ENCODE measurements around the gene A1BG. TPM values are rescaled to one million over a fixed set of nuclear protein-coding genes. Genes with fewer than 3 reads are reported as not detected.
"Not testable (repeated sequence)": the region's sequence is repeated elsewhere in the genome, so short reads cannot be mapped to it uniquely, and the experiment has no call there.

Gene A1BG
- total RNA-seq, 2 experiments from 2014 or later: 8.5 to 9.9 TPM

DNA sequence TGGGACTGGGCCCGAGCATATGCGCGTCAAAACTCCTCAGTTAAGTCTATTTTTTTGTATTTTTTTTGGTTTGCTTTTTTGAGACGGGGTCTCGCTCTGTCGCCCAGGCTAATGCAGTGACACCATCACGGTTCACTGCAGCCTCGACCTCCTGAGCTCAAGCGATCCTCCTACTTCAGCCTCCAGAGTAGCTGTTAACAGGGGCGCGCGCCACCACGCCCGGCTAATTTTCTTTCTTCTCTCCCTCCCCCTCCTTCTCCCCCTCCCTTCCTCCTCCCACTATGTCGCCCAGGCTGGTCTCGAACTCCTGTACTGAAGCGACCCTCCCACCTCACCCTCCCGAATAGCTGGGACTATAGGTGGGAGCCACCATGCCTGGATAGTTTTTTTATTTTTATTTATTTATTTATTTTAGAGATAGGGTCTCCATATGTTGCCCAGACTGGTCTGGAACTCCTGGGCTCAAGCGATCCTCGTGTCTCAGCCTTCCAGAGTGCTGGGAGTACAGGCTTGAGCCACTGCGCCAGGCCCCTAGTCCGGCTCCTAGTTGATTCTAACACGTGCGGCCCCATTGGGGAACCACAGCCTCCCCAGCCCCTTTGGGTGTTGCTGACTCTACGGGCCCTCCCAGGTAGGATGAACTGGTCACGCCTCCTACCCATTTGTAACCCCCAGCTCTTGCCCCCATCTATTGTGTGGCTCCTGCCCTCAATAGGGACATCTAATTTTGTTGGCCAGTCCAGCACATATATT is 28.3 kb upstream of the A1BG start:
- no peaks in the 10 kb centered on the region for H3K36me3 Mint-ChIP-seq (ENCODE audit: low read depth)
- peak overlapping the region; percentile 84 for H3K27ac Mint-ChIP-seq
- H3K27me3 Mint-ChIP-seq: no peaks in the 10 kb centered on the region
- no peaks in the 10 kb centered on the region for H3K9me3 Mint-ChIP-seq
- POLR2A ChIA-PET: interaction anchor here (1.0 to 1.4 kb wide), 5 partner anchors 19 to 199 kb away, joined by 3 to 9 read pairs (median 4); partner anchors contain the start of genes ZBTB45, ZNF274, ZNF497 and ZSCAN22
- no peak for DNase-seq
- H3K4me1 Mint-ChIP-seq: peaks cover 36% of the 10 kb centered on the region
- H3K4me3 Mint-ChIP-seq: peak overlapping the region; percentile 84
- CTCF ChIA-PET: interaction anchor here (0.9 to 1.5 kb wide), 3 partner anchors 27 to 139 kb away, joined by 3 to 4 read pairs (median 3); partner anchors contain the start of genes ZBTB45 and ZNF584

- Mint-ChIP-seq H3K27ac (peak within 1 kb of the TSS; percentile 84), H3K4me1 (peaks cover 33% of the 10 kb centered on the region), H3K36me3 (ENCODE audit: low read depth) (no peaks in the 10 kb centered on the region), H3K9me3 (no peaks in the 10 kb centered on the region), H3K4me3 (peak within 1 kb of the TSS; percentile 84), H3K27me3 (no peaks in the 10 kb centered on the region)
- peak; percentile 99 for DNase-seq
- ChIA-PET POLR2A (interaction anchor here (1.0 to 1.4 kb wide), 8 partner anchors 18 to 198 kb away, joined by 3 to 9 read pairs (median 4); partner anchors contain the start of genes ZBTB45, ZNF274, ZNF497 and ZSCAN22), CTCF (interaction anchor here (0.9 to 1.5 kb wide), 2 partner anchors 133 to 139 kb away, joined by 3 to 4 read pairs; partner anchors contain the start of gene ZBTB45)
These were observed 27.6 kb upstream of the A1BG start, which contains the start of gene ZNF837 for GRCh38 chr19:58380662-58381459. Gene ZNF837 (minus strand): TSS chr19:58381030. CDS start chr19:58369332, 11,698 bp downstream.

DNA sequence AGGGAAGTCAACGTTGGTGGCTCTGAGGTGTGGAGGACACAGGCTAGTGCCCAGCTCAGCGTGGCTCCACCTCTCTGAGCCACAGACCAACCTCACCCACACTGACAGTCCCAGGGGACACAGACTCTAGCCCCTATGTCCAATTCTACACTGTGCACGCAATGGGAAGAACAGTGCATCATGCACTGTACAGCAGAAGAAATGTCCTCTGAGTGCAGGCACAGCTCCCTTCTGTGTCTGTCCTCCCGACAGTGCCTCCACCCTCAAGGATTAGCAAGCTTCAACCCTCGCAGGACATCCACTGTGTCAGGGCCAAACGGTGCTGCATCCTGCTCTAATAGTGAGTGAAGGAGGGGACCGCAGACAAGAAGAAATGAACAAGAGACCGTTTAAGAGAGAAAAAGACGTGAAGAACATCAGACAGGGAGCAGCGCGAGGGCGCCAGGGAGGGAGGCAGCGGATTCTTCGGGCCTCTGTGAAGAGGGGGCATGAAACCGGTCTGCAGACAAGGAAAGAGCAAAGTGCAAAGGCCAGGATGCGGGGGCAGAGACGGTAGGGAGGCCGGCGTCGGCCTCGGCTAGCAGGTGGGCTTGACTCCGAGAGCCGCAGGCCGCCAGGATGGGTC is 26.9 kb upstream of the A1BG start:
- no peaks in the 10 kb centered on the region for H3K9me3 Mint-ChIP-seq
- H3K4me1 Mint-ChIP-seq: peaks cover 27% of the 10 kb centered on the region
- H3K27me3 Mint-ChIP-seq: no peaks in the 10 kb centered on the region
- H3K4me3 Mint-ChIP-seq: peak overlapping the region; percentile 84
- no peak for DNase-seq
- no peaks in the 10 kb centered on the region for H3K36me3 Mint-ChIP-seq (ENCODE audit: low read depth)
- CTCF ChIA-PET: interaction anchor here (0.9 to 1.2 kb wide), 2 partner anchors 18 to 134 kb away, joined by 3 to 5 read pairs; partner anchors contain the start of gene ZNF497
- peak overlapping the region; percentile 84 for H3K27ac Mint-ChIP-seq
- POLR2A ChIA-PET: interaction anchor here (0.8 to 1.4 kb wide), 6 partner anchors 10 to 197 kb away, joined by 3 to 6 read pairs (median 4); partner anchors contain the start of genes ZNF274, ZNF497, ZNF544 and ZSCAN22

- Mint-ChIP-seq H3K36me3 (ENCODE audit: low read depth) (no peaks in the 10 kb centered on the region), H3K4me3 (peak overlapping the region; percentile 84), H3K27me3 (no peaks in the 10 kb centered on the region), H3K4me1 (peaks cover 27% of the 10 kb centered on the region), H3K9me3 (no peaks in the 10 kb centered on the region), H3K27ac (peak overlapping the region; percentile 84)
- CTCF ChIA-PET: interaction anchor here (0.9 to 1.2 kb wide), 2 partner anchors 17 to 135 kb away, joined by 3 to 5 read pairs; partner anchors contain the start of gene ZNF497
- POLR2A ChIA-PET: interaction anchor here (0.8 to 1.4 kb wide), 4 partner anchors 9 to 196 kb away, joined by 3 to 6 read pairs (median 4); partner anchors contain the start of genes ZNF274 and ZSCAN22
- no peak for DNase-seq
These were observed 26.0 kb upstream of the A1BG start for GRCh38 chr19:58379246-58379645.

DNA sequence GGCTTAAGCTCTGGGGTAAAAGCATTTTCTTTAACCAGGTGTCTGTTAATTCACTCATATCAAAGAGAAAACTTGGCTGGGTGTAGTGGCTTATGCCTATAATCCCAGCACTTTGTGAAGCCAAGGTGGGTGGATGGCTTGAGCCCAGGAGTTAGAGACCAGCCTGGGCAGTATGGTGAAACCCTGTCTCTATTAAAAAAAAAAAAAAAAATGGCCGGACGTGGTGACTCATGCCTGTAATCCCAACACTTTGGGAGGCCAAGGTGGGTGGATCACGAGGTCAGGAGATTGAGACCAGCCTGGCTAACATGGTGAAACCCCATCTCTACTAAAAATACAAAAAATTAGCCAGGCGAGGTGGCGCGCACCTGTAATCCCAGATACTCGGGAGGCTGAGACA is 23.4 kb upstream of the A1BG start:
- DNase-seq; H3K9me3 Mint-ChIP-seq; H3K27me3 Mint-ChIP-seq; H3K36me3 Mint-ChIP-seq (ENCODE audit: low read depth); H3K27ac Mint-ChIP-seq; CTCF ChIA-PET; H3K4me3 Mint-ChIP-seq: not testable (repeated sequence)
- POLR2A ChIA-PET: interaction anchor here (1.3 kb wide), 1 partner anchor 14 kb away, joined by 5 read pairs; the partner anchor contains the start of gene ZNF497
- peaks cover 17% of the 10 kb centered on the region for H3K4me1 Mint-ChIP-seq

DNA sequence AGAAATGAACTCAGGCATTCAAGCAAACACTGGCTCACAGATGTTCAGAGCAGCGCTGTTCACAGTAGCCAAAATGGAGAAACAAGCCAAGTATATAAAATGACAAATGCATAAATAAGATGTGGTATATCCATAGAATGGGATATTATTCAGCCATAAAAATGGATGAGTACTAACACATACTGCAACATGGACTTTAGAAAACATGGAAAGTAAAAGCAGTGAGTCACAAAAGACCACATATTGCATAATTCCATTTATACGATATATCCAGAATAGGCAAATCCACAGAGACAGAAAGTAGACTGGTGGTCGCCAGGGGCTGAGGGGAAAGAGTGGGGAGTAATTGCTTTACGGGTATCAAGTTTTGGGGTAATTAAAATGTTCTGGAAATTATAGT is 20.9 kb upstream of the A1BG start:
- CTCF ChIA-PET: interaction anchor here (0.6 kb wide), 1 partner anchor 57 kb away, joined by 3 read pairs; no protein-coding TSS in a partner anchor
- H3K36me3 Mint-ChIP-seq (ENCODE audit: low read depth): no peaks in the 10 kb centered on the region

DNA sequence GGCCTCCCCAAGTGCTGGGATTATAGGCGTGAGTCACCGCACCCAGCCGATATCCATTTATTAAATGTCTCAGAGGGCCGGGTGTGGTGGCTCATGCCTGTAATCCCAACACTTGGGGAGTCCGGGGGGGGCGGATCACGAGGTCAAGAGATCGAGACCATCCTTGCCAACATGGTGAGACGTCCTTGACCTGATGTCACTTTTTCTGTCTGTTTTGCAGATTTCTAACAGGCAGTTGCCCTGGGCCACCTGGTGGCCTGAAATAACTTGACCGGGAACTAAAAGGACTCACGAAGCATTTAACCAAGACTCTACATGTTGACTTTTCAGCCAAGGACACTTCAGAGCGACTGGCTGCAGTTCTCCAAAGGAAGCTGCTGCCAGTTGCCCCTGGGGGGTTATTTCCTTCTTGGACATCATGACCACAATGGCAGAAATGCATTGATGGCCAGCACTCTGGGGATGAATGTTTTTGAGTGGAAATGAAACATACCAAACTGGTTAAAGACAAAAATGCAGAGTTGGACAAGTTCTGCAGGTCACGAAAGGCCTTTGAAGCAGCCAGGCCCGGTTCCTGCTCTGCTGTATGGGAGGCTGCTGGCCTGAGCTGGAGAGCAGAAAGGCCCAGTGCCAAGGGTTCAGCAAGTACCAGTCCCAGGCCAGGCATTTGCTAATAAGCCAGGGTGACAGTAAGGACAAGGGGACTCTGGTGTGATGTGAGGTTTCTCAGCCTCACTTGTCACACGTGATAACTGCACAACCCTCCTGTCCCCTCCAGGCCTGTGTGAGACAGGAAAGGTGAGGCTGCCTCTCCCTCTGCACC is 19.2 kb upstream of the A1BG start:
- H3K9me3 Mint-ChIP-seq: no peaks in the 10 kb centered on the region
- no peaks in the 10 kb centered on the region for H3K27me3 Mint-ChIP-seq
- no peak for DNase-seq
- ChIA-PET CTCF (no interaction called here), POLR2A (interaction anchor here (0.9 to 1.2 kb wide), 2 partner anchors 9 to 94 kb away, joined by 3 to 4 read pairs; partner anchors contain the start of gene ZNF8)
- no peak overlapping the region for H3K27ac Mint-ChIP-seq
- no peaks in the 10 kb centered on the region for H3K36me3 Mint-ChIP-seq (ENCODE audit: low read depth)
- no peaks in the 10 kb centered on the region for H3K4me1 Mint-ChIP-seq
- no peak overlapping the region for H3K4me3 Mint-ChIP-seq

More for the DNA sequence above, 20.9 kb upstream of the A1BG start:
- DNase-seq: no peak
- H3K9me3 Mint-ChIP-seq: no peaks in the 10 kb centered on the region
- H3K27ac Mint-ChIP-seq: no peak overlapping the region
- peaks cover 4% of the 10 kb centered on the region for H3K4me1 Mint-ChIP-seq
- no peak overlapping the region for H3K4me3 Mint-ChIP-seq
- POLR2A ChIA-PET: no interaction called here
- H3K27me3 Mint-ChIP-seq: no peaks in the 10 kb centered on the region

GRCh38 chr19:58368561-58369360 is 15.5 kb upstream of the A1BG start:
- Mint-ChIP-seq H3K4me3 (no peak overlapping the region), H3K4me1 (peaks cover 4% of the 10 kb centered on the region), H3K36me3 (ENCODE audit: low read depth) (no peaks in the 10 kb centered on the region), H3K27me3 (no peaks in the 10 kb centered on the region), H3K27ac (no peak overlapping the region), H3K9me3 (no peaks in the 10 kb centered on the region)
- no peak for DNase-seq
- ChIA-PET CTCF (no interaction called here), POLR2A (no interaction called here)

DNA sequence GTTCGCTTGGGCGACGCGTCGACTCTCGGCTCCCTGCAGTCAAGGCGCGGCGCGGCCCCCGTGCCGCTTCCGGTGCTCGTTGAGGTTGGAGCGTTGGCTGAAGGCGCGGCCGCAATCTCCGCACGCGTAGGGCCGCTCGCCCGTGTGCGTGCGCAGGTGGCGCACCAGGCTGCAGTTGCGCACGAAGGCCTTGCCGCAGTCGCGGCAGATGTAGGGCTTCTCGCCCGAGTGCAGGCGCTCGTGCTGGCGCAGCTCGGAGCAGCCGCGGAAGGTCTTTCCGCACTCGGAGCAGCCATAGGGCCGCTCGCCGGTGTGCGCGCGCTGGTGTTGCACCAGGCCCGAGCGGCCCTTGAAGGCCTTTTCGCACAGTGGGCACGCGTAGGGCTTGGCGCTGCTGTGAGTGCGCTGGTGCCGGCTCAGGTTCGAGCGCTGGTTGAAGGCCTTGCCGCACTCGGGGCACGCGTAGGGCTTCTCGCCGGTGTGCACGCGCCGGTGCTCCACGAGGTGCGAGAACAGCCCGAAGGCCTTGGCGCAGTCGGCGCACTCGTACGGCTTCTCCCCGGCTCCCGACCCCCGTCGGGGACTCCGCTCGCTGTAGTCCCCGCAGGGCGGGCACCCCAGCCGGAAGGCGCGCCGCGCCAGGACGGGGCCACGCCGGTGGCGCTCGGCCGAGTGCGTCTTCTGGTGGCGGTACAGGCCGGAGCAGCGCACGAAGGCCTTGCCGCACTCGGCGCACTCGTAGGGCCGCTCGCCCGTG is 14.6 kb upstream of the A1BG start:
- POLR2A ChIA-PET: no interaction called here

DNA sequence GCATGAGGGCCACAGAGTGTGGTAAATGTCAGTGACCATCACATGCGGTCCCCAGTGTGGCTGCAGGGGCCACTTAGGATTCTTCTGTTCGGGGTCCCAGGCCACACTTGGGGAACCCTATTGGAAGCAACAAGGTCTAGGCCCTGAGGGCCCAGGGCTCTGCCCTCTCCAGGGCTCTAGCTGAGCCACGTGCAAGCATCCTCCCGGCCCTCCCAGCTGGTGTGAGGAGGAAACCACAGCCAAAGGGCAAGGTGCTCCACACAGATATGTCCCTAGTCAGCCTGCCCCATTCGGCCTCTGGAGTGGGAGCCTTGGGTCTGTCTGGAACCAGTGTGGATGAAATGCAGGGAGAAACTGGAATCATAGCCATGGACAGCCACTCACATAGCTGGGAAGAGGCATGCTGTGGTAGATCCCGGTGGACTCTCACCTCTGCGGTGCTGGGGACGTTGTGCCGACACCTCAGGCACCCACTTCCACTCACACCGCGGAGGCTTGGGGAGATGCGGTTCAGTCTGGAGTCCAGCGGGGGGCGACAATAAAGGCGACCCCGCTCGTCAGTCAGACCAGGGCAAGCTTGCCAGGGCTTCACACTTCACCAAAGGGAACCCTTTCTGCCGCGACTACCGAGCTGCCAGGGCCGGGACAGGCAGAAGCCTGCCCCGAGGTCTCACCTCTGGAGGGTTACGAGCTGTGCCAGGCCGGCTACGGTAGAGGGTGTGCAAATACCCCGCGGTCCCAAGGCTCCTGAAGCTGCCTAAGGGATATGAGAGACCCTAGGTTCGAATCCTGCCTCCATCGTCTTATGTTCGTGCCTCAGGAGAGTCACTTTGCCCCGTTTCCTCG is 13.5 kb upstream of the A1BG start:
- ChIA-PET POLR2A (interaction anchor here (1.3 kb wide), 1 partner anchor 40 kb away, joined by 4 read pairs; the partner anchor contains the start of gene ZSCAN22), CTCF (interaction anchor here (1.9 kb wide), 1 partner anchor 122 kb away, joined by 4 read pairs; no protein-coding TSS in a partner anchor)
- Mint-ChIP-seq H3K27me3 (no peaks in the 10 kb centered on the region), H3K4me3 (no peak overlapping the region), H3K9me3 (no peaks in the 10 kb centered on the region), H3K36me3 (ENCODE audit: low read depth) (peaks cover 3% of the 10 kb centered on the region), H3K4me1 (peaks cover 12% of the 10 kb centered on the region), H3K27ac (no peak overlapping the region)
- no peak for DNase-seq

More for the DNA sequence above, 14.6 kb upstream of the A1BG start:
- no peaks in the 10 kb centered on the region for H3K27me3 Mint-ChIP-seq
- H3K36me3 Mint-ChIP-seq (ENCODE audit: low read depth): no peaks in the 10 kb centered on the region
- H3K4me3 Mint-ChIP-seq: no peak overlapping the region
- H3K9me3 Mint-ChIP-seq: no peaks in the 10 kb centered on the region
- no peak for DNase-seq
- H3K27ac Mint-ChIP-seq: no peak overlapping the region
- peaks cover 5% of the 10 kb centered on the region for H3K4me1 Mint-ChIP-seq
- CTCF ChIA-PET: no interaction called here

Data from activated CD4-positive, alpha-beta memory T cell treated with anti-CD3 and anti-CD28 coated beads, Interleukin-2, amount 10 ng/mL, durations not matched to agents 7 days and 5 days (primary cell).